HT-29 (cell line): ENCODE data around the gene RGL2. TPM values are rescaled to one million over a fixed set of nuclear protein-coding genes. Genes with fewer than 3 reads are reported as not detected.
"Not testable (repeated sequence)": the region's sequence is repeated elsewhere in the genome, so short reads cannot be mapped to it uniquely, and the experiment has no call there.

Source experiments
- DNase-seq: peaks from one replicate; pipeline ENCODE4 v3.0.0-alpha.2; 2015; ENCODE audit warnings: low spot score
- total RNA-seq: library from RNA; depleted of rRNA; stranded (reverse); fragments of >200 nt; shearing (Covaris generic); gene quantifications from 2 replicates; pipeline ENCODE4 v1.2.3, GENCODE V29; 2014

Gene RGL2
- total RNA-seq, 1 experiment from 2014 or later: 38.2 TPM

DNA sequence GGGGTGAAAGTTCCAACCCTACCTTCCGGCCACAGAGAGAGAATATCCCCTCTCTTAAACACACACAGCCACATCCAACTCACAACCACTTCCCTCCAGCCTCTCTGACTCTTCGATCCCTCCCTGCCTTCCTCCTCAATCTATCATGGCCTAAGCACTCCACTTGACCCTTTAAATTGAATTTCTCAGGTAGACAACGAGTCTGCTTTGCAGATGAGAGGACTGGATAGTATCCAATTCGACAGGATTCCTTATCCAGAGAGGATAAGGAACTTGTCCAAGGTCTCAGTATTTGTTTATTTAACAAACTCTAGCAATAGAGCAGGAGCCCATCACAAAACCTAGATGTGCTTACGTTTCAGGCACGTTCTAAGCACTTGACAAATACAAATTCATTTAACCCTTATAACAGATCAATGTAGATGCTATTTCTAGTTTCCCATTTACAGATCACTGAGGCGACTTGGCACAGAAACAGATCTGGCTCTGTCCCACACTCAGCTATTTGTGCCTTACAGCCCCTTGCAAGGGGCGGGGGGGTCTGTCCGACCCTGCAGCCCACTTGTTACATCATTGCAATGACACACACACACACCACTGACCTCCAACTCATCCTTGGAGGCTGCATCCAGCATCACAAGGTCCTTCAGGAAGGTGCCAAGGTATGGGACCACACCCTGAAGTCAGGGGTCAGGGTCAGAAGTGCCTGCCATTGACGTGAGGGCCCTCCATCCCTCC lies 4.5 kb downstream of the RGL2 start:
- no peak for DNase-seq

DNA sequence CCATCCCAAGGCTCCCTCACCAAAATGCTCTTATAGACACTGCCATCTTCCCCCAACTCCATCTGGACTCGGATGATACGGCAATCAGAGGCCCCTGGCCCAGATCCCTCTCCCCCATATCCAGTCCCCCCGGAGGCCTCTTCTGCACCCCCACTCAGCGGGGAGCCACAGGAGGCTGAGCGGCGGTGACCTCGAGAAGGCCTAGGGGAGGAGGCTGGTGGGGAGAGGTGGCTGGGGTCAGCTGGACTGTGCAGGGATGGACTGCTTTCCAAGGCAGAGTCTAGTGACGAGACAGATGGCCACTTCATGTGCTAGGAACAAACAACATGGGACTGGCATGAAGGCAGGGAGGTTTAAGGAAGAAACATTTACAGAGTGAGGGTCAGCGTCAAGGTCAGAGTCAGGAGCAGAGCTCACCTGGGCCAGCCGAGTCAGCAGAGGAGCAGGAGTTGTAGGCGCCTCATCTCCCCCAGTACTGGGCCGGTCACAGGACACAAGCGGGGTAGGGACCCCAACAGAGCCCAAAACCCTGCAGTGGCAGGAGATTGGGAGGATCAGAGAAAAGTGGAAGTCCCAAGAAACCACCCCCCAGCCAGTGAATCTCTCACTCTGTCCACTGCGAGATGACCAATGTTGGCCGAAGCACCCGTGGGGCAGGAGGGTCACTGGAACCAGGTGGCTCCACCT lies 5.6 kb downstream of the RGL2 start:
- no peak for DNase-seq

DNA sequence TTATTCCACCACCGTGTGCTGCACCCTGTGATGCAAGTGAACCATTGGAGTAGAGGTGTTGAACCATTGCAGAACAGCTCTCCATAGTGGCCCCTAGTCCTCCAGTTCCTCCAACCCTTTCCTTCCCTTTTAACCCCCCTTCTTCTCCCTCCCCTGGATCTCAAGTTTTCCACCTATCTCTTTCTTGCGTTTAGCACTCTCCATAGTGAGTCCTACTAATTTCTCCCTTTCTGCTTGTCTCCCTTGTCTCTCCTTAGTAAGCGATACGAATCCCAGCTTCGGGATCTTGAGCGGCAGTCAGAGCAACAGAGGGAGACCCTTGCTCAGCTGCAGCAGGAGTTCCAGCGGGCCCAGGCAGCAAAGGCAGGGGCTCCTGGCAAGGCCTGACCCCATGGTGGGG lies 8.3 kb downstream of the RGL2 start:
- DNase-seq: no peak

DNA sequence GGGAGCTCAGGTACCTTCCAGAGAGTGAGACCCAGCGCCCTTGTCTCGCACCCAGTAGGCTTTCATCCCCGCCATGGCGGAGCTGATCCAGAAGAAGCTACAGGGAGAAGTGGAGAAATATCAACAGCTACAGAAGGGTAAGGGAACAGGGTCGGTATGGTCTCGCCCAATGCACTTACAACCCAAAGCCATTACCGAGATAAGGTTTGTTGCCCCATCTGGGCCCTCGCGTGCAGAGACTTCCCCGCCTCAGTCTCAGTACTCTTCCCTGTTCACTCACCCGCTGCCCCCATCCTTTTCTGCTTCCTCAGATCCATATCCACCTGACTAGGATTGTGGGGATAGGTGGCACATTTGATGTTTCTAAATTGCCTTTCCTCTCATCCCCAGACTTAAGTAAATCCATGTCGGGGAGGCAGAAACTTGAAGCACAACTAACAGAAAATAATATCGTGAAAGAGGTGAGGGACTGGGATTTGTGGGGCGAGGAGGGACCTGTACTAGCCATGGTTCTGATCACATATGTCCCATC lies 8.9 kb downstream of the RGL2 start:
- DNase-seq: no peak

DNA sequence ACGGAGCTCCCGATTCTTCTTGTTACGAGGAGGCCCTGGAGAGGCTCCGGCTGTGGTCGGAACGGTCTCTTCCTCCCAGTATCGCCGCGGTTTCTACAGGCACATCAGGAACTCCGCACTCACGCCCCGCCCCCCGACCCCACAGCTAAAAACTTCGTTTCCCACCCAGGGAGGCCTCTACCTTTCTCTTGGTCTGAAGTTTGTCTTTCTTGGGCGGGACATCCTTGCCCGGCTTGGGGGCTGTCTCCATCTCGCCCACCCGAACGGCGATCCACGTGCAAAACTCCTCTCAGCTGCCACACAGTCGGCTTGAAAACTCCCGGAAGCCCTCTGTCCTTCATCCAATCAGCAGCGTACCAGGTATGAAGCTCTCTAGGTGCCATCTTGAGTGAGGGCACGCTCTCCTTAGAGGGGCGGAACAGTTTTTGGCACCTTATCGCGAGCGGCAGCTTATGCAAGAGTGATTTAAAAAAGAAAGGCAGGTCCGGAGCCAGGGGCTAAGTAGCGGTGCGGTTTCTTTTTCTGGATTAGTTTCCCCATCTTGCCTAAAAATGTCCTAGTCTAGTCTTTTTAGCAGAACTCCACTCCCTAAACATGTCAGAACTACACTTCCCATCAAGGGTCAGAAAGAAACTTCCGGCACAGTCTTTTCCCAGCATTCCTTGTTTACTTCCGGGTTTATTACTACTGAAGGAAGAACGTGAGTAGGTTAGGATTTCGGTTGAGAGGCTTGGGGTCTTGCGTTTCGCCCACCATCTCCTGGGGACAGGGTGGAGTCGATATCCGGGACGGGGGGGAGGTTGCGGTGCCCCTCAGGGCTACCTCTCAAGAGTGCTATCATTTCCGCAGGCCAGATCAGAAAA lies 9.6 kb downstream of the RGL2 start, which contains the start of the genes PFDN6 and WDR46:
PFDN6 (plus strand) TSS at position 681 of the 863 bp plus-strand sequence. CDS start 256 bp downstream, outside the sequence.
WDR46 (minus strand) TSS at position 319 of the 863 bp plus-strand sequence; CDS start at position 250, 69 bp downstream.
- DNase-seq: peak; percentile 89

DNA sequence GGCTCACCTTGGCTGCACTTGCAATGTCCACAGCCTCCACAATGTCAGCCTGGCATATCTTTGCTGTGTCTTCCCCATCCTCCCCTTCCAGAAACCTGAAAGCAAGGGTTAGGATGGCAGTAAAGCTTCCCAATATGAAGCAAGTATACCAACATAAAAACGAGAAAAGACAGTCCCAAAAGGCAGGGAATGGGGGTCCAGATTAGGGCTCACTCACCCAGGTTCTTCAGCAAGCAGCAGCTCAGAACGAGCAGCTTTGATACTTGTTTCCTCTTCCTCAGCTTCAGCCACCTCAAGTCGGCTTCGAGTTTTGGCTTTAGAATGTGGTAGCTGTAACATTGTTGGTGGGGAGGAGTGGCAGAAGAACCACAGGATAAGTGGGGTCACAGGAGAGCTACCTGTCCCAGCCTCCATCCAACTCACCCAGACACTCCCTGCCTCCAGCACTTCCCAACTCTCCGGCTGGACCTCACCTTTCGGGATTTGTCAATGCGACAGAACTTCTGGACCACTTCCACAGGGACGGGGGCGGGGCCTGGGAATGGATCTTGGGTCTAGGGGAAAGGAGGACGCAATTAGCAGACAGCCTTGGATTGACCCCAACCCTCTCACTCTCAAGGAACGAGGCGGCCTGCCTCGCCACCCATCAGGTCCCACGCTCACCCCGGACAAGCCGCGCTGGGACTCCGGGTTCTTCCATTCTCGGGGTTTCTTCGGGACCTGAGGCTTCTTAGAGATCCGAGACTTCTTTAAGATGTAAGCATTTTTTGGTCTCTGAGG lies 10.4 kb downstream of the RGL2 start:
- no peak for DNase-seq

DNA sequence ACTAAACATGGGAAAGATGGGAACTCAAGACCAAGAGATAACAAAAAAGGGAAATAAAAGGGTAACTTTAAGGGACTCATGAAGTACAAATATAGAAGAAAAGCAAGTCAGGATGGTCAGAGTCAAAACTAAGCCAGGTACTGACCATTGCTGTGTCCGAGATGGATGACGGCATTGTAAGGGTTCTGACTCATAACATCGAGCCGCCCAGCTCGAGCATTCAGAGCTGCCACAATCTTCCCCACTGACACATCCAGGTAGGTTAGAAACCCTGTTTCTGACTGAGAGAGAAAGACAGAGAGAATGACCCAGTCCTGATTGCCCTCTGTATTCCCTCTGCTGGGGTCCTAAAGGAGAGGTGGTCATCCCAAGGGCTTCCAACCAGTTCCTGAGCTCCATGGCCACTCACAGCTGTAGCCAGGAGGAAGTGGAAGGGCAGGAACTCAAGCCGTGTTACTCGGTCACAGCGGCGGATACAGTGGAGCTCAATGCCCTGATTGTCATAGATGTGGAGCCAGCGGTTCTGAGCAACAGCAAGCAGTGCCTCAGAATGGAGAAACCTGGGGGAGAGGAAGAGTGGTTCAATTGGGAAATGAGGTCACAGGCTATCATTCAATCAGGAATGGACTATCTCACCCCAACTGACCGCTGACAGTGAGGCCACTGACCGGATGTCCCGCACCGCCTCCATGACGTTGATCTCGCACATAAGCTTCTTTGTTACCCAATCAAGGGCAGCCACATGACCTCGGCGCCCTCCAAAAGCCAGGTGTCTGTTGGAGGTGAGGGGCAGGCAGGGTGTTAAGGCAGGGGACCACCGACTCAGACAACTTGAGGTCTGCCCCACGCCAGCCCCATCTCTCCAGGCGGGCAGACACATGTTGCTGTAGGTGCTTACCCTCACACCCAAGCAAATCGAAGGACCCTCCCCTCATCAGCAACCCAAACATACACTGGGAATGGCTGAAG lies 11.5 kb downstream of the RGL2 start:
- no peak for DNase-seq

DNA sequence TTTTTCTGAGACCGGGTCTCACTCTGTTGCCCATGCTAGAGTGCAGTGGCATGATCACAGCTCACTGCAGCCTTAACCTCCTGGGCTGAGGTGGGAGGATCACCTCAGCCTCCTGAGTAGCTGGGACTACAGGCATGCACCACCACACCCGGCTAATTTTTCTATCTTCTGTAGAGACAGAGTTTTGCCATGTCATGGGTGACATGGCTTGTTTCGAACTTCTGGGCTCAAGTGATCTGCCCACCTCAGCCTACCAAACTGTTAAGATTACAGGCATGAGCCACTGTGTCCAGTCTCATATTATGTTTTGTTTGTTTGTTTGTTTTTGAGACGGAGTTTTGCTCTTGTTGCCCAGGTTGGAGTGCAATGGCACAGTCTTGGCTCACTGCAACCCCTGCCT lies 13.5 kb downstream of the RGL2 start:
- not testable (repeated sequence) for DNase-seq

DNA sequence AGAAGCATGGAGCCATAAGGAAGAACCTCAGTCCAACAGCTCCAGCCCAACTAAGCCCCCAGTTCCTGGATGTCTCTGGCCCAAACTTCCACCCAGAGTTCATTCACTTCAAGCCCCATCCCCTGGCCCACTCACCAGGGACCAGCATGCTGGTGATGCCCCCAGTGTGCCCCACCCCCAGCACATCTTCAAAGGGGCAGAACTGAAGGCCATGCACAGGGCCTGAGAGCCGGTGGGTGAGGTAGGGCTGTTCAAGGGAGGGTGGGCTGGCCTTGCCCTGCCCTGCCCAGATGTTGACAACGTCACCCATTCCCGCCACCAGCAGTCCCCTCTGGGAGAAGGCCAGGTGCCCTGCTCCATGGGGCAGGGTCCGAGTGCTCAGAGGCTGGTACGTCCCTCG lies 18.2 kb downstream of the RGL2 start:
- DNase-seq: no peak

DNA sequence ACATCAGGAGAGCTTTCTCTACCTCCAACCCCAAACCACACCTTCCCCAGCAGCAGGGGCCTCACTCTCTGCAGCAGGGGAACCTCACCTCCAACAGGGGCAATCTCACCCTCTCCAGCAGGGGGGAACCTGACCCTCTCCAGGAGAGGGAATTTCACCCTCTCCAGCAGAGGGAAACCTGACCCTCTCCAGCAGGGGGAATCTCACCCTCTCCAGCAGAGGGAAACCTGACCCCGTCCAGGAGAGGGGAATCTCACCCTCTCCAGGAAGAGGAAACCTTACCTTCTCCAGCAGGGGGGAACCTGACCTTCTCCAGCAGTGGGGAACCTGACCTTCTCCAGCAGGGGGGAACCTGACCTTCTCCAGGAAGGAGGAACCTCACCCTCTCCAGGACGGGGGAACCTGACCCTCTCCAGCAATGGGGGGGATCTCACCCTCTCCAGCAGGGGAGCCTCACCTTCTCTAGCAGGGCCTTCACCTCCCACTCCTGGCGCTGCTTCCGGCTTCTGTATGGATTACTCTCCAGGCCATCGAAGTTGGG lies 18.7 kb downstream of the RGL2 start:
- peak; percentile 73 for DNase-seq

DNA sequence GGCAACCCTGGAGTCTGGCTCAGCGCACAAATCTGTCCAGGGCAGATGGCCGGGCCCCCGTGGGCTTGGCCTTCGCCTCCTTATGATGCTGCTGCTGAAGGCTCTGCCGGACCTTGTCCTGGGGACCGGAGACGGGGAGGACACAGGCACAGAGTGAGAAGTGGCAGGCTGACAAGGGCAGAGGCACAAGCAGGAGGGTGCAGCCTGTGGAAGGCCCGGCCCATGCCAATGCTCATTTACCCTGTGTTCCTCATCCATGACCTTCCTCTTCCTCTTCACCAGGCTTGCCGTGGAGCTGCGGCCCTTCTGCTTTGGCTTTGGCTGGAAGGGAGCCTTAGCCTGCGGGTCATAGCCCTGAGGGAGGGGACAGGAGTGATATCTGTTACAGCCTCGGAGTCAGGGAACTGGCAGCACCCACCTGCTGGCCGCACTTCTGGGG lies 19.5 kb downstream of the RGL2 start:
- no peak for DNase-seq

DNA sequence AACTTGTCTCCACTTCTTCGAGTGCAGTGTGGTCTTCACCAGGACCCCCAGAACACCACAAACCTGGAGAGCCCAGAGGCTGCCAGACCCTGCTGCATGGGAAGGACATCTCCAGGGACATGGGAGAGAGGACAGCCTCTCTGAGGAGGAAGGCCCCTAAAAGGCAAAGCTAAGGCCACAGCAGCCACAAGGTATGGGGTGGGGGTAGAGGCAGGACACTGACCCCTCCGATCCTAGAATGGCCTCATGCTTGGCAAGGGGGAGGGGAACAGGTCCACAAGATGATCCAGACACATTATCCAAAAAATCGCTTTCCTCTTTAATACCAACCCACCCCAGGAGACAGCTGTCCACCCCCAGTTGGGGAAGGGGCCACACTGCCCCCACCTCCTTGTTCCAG lies 19.9 kb downstream of the RGL2 start:
- DNase-seq: no peak

DNA sequence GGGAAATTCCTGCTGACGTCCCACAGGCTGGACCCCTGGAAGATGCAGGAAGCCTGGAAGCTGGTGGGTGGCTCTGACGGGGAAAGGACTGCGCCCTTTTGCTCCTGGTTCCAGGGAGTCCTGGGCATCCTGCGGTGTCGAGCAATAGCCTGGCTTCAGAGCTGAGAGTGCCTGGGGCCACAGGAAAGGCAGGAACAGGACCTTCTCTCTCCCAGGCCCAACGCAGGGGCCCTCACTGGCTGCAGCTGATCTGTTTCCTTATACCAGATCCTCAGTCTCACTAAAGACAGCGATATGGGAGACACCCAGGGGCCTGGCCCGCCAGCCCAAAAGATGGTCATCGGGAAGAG lies 20.4 kb downstream of the RGL2 start:
- no peak for DNase-seq

DNA sequence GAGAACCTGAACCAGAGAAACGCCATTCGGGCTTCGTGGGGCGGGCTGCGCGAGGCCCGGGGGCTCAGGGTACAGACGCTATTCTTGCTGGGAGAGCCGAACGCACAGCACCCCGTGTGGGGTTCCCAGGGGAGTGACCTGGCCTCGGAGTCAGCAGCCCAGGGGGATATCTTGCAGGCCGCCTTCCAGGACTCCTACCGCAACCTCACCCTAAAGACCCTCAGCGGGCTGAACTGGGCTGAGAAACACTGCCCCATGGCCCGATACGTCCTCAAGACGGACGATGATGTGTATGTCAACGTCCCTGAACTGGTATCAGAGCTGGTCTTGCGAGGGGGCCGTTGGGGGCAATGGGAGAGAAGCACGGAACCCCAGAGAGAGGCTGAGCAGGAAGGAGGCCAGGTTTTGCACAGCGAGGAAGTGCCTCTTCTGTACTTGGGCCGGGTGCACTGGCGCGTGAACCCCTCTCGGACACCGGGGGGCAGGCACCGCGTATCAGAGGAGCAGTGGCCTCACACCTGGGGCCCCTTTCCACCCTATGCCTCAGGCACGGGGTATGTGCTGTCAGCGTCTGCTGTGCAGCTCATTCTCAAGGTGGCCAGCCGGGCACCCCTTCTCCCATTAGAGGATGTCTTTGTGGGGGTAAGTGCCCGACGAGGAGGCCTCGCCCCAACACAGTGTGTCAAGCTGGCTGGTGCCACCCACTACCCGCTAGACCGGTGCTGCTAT lies 20.9 kb downstream of the RGL2 start:
- no peak for DNase-seq

DNA sequence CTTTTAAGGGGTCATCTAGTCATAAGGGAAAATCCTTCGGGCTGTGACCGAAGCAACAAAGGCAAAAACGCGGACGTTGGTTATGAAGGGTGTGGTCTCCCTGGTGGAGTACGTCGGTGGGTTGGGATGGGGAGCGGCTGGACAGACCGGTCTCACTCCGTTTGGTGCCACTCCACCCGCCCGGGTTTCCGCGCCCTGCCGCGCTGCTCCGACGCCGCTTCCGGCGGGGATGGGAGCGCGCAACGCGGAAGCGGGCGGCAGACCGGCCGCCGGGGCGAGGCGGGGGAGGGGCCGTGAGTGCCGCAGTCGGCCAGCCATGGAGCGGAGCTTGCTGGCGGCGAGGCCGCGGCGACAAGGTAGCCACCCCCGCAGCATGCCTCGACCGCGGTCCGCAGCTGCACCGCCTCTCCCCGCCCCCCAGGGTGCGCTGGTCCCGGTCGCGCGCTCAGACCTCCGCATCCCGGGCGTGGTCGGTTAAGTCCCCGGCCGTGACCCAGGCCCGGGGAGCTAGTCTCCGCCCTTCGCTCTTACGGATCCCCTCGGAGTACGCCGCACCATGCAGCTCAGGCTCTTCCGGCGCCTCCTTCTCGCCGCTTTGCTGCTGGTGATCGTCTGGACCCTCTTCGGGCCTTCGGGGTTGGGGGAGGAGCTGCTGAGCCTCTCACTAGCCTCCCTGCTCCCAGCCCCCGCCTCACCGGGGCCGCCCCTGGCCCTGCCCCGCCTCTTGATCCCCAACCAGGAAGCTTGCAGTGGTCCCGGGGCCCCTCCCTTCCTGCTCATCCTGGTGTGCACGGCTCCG lies 21.7 kb downstream of the RGL2 start, which contains the start of gene B3GALT4:
B3GALT4 (plus strand) TSS at position 260 of the 799 bp plus-strand sequence; CDS start at position 557, 297 bp downstream.
- DNase-seq: peak; percentile 88

DNA sequence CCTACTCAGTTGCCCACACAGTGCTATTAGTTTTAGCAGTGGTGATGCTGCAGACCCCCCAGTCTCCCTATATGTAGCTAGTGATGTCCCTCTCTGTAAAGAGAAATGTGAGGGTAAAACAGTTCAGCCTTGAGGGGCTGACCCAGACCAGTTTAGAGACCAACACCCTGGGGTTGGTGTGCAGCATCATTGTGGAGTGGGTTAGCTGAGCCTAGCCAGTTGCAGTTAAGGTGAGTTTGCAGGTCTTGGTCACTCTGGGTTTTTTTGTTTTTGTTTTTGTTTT lies 22.2 kb downstream of the RGL2 start:
- no peak for DNase-seq

DNA sequence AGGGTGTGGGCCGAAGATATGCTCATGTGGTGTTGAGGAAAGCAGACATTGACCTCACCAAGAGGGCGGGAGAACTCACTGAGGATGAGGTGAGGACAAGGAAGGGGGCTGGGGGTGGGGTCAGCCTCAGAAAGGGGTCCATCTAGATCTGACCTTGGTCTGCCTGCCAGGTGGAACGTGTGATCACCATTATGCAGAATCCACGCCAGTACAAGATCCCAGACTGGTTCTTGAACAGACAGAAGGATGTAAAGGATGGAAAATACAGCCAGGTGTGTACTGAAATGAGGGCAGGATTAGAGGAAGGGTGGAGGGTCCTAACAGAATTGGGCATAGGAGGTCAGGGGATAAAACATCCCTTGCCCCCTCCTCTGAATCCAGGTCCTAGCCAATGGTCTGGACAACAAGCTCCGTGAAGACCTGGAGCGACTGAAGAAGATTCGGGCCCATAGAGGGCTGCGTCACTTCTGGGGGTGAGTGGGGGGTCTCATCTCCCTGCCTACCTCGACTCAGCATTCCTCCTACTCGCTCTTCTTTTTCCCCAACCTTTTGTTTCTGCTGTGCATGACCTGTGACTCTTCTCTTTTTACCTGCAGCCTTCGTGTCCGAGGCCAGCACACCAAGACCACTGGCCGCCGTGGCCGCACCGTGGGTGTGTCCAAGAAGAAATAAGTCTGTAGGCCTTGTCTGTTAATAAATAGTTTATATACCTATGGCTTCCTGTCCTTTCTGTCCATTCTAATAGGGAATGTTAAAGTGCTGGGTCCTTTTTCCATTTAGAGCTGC lies 22.8 kb downstream of the RGL2 start:
- not testable (repeated sequence) for DNase-seq
